HFF-Myc (cell line): ENCODE measurements around the gene CHST11.
A peak's percentile ranks its signal among the peaks of the same experiment; 100 is the strongest.

Source experiments
- DNase-seq: peaks from one replicate; pipeline ENCODE4 v3.0.0-alpha.2; 2011; ENCODE audit warnings: low read depth; ENCODE audit errors: extremely low read depth
- H3K4me3 ChIP-seq: replicated peaks from 2 replicates; pipeline ENCODE4 v1.5.1; 2011; ENCODE audit warnings: low read depth, mild to moderate bottlenecking, control low read depth, low read length
- TF ChIP-seq, protein P1 (sequence below): IDR thresholded peaks from 2 replicates; pipeline ENCODE4 v1.5.1; 2012; ENCODE audit warnings: mild to moderate bottlenecking, low read depth, low read length, control low read depth; ENCODE audit errors: missing control alignments

CHST11 gene

DNA sequence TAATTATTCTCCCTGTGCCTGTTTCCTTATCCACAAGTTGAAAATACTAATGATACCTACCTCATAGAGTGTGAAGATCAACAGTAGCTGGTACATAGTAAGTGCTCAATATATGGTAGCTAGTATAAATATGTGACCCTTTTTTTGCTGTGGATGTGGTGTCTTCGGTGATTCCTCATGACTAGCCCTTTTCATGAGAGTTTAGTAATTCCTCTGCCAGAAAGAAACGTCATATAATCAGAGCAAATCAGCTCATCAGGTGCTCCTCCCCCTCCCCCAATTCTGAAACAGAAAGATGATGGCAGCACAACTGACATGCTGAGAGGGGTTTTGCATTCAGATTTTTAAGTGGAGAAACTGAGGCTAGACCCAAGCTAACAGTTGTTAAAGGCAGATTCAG lies 290.6 kb downstream of the CHST11 start:
- TF ChIP-seq, protein P1, sequence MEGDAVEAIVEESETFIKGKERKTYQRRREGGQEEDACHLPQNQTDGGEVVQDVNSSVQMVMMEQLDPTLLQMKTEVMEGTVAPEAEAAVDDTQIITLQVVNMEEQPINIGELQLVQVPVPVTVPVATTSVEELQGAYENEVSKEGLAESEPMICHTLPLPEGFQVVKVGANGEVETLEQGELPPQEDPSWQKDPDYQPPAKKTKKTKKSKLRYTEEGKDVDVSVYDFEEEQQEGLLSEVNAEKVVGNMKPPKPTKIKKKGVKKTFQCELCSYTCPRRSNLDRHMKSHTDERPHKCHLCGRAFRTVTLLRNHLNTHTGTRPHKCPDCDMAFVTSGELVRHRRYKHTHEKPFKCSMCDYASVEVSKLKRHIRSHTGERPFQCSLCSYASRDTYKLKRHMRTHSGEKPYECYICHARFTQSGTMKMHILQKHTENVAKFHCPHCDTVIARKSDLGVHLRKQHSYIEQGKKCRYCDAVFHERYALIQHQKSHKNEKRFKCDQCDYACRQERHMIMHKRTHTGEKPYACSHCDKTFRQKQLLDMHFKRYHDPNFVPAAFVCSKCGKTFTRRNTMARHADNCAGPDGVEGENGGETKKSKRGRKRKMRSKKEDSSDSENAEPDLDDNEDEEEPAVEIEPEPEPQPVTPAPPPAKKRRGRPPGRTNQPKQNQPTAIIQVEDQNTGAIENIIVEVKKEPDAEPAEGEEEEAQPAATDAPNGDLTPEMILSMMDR: no peak
- DNase-seq: no peak
- H3K4me3 ChIP-seq: no peak overlapping the region

DNA sequence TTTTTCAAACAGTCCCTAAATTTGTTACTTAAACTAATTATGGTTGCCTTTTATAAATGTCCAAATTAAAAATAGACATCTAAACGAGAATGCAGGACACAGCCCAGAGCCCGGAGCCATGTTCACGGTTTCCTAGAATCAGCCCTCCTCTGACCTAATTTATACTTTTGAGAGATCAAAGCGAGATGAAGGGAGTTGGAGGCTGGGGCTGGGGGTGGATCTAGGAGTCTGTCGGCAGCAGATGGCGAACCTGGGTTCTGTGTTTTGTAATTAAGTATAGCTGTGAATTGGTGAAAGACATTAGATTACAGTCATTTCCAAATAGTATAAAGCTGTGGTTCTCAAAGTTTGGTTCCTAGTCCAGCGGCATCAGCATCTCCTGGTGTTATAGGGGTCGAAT lies 291.2 kb downstream of the CHST11 start:
- TF ChIP-seq, protein P1: no peak
- DNase-seq: no peak
- H3K4me3 ChIP-seq: no peak overlapping the region

DNA sequence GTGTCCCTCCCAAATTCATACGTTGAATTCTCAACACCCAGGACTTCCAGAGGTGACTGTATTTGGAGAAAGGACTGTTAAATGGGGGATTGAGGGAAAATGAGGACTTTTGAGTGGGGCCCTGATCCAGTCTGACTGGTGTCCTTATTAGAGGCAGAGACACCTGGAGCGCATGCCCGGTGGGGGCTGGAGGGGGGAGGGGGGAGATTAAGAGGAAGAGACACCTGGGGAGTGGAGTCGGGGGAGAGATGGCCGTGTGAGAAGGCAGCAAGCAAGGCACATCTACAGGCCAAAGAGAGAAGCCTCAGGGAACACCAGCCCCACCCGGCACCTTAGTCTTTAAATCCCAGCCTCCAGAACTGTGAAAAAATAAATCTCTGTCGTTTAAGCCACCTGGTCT lies 291.6 kb downstream of the CHST11 start:
- TF ChIP-seq, protein P1: no peak
- no peak overlapping the region for H3K4me3 ChIP-seq
- no peak for DNase-seq

DNA sequence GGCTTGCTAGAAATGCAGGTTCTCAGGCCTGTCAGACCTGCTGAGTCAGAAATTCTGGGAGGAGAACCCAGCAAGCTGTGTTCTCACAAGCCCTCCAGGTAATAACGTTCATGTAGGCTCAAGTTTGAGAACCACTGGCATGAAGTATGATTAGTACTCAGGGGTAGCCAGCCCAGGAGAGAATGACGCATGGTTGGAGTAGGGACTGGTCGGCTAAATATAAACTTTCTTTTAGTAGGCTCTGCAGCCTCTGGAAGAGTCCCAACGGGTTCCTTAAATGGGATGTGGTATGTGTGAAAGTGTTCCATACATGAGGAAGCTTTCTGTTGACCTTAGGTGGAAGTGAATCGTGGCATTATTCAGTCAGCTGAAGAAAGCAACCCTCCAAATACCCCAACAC lies 292.0 kb downstream of the CHST11 start:
- DNase-seq: no peak
- TF ChIP-seq, protein P1: no peak
- no peak overlapping the region for H3K4me3 ChIP-seq

DNA sequence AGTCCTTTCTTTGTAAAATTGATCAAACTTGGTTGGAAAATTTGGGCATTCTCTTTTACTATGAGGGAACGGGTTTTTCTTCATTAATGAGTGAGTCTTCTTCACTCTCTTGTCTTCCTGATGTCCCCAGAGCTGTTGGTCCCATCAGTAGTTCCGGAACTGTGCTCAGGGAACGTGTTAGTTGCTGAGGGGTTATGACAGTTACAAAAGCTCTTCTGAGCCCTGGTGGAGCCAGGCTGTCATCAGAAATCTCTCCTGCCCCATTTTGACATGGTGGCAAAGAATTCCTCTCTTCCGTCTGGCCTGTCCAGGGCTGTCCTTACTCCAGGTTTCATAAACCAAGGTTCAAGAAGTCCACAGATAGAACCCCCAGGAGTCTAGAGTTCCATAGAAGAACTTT lies 292.8 kb downstream of the CHST11 start:
- no peak overlapping the region for H3K4me3 ChIP-seq
- no peak for DNase-seq
- TF ChIP-seq, protein P1: no peak

DNA sequence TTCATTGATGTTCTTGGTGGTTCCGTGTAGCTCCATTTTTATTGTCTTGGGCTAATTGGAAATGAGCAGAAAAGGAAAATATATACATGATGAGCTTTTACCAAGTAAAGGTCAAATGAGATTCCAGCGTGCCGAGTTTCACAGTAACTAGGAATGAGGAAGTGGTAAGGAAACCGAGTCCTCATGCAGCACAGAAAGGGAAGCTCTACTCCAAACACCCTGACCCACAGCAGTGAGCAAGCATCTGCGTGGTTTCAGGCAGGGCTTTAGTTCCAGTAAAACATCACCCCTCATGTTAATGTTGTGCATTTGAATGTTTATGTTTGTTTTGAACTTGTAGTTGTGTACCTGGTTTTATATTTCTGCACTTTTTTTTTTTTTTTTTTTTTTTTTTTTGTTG lies 293.3 kb downstream of the CHST11 start:
- TF ChIP-seq, protein P1: no peak
- H3K4me3 ChIP-seq: no peak overlapping the region
- peak; percentile 27 for DNase-seq

DNA sequence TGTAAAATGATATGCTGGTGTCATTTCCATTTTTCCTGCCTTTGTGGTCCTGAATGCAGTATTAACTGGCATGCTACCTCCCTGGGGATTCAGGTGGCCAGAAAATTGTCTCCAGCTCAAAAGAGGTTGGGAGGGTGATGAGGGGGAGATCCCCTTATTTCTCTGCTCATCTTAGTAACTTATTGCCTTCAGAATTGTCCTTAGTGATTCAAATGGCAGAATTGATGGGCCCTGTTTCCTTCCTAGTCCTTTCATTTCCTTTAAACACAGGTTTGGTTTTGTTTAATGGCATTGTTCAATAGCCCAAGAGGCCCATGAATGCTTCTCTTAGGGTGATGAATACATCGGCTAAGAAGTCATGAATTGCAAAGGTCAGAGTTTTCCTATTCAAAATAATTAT lies 294.4 kb downstream of the CHST11 start:
- DNase-seq: no peak
- TF ChIP-seq, protein P1: no peak

More for the DNA sequence above, 294.4 kb downstream of the CHST11 start:
- no peak overlapping the region for H3K4me3 ChIP-seq
